HEK293 (cell line): ENCODE measurements around the gene SCUBE3.

Source experiments
- CTCF ChIA-PET: fragments of 350-600 bp; formaldehyde crosslinking; extraction: SDS; loops from one replicate; lab custom pipeline; 2021; ENCODE audit warnings: antibody characterized with exemption; lab: Yijun Ruan, JAX
- POLR2A ChIA-PET: fragments of 300-600 bp; formaldehyde crosslinking; extraction: SDS; loops from one replicate; lab custom pipeline; 2020; ENCODE audit warnings: antibody characterized with exemption, inconsistent platforms; lab: Yijun Ruan, JAX
- H3K27ac ChIP-seq: fragments of 200-500 bp; sonication (Bioruptor generic); 2 replicates; pipeline ENCODE4 v1.5.1; 2014; ENCODE audit warnings: low read depth, low read length, control low read depth, inconsistent platforms; ENCODE audit errors: extremely low read depth
- H3K36me3 ChIP-seq, 2 experiments: fragments of 200-500 bp in 1 of 2; sonication (Bioruptor generic) in 1 of 2; 1 replicate in 1 of 2; 2 replicates in 1 of 2; pipeline ENCODE4 v1.5.1; 2014 to 2017; ENCODE audit warnings: inconsistent platforms in 2 of 2, low read length in 2 of 2; ENCODE audit not compliant: control insufficient read depth in 2 of 2, insufficient read depth in 1 of 2
- H3K4me1 ChIP-seq: fragments of 200-500 bp; sonication (Bioruptor generic); 2 replicates; pipeline ENCODE4 v1.5.1; 2014; ENCODE audit warnings: mild to moderate bottlenecking, low read length, inconsistent platforms; ENCODE audit not compliant: control insufficient read depth, insufficient read depth
- H3K4me3 ChIP-seq: 2 replicates; pipeline ENCODE4 v1.5.1; 2011; ENCODE audit warnings: low read depth, mild to moderate bottlenecking, control low read depth, low read length, moderate library complexity
- H3K9me3 ChIP-seq: fragments of 200-500 bp; sonication (Bioruptor generic); 2 replicates; pipeline ENCODE4 v1.5.1; 2014; ENCODE audit warnings: low read depth, low read length, inconsistent platforms; ENCODE audit not compliant: control insufficient read depth, insufficient read depth
- FEZF1 ChIP-seq: fragments of 450-650 bp; formaldehyde crosslinking; IDR thresholded peaks from 2 replicates; pipeline ENCODE4 v1.5.1; 2016; ENCODE audit warnings: missing biosample characterization, missing genetic modification characterization
- GFI1B ChIP-seq: fragments of 450-650 bp; formaldehyde crosslinking; IDR thresholded peaks from 2 replicates; pipeline ENCODE4 v1.5.1; 2016; ENCODE audit warnings: missing biosample characterization, missing genetic modification characterization
- GLI4 ChIP-seq: fragments of 450-650 bp; formaldehyde crosslinking; IDR thresholded peaks from 2 replicates; pipeline ENCODE4 v1.5.1; 2016; ENCODE audit warnings: missing biosample characterization, missing genetic modification characterization
- HOXC10 ChIP-seq: sonication (generic); formaldehyde crosslinking; IDR thresholded peaks from 2 replicates; pipeline ENCODE4 v1.8.1; 2023; ENCODE audit warnings: mild to moderate bottlenecking, missing genetic modification reagents
- HOXD13 ChIP-seq: sonication (generic); formaldehyde crosslinking; IDR thresholded peaks from 2 replicates; pipeline ENCODE4 v1.8.0; 2022; ENCODE audit warnings: missing genetic modification reagents, borderline replicate concordance
- PRDM1 ChIP-seq: fragments of 450-650 bp; formaldehyde crosslinking; IDR thresholded peaks from 2 replicates; pipeline ENCODE4; 2016; ENCODE audit warnings: missing biosample characterization, missing genetic modification characterization
- PRDM10 ChIP-seq: fragments of 450-650 bp; formaldehyde crosslinking; IDR thresholded peaks from 2 replicates; pipeline ENCODE4 v1.5.1; 2016; ENCODE audit warnings: missing biosample characterization, missing genetic modification characterization
- ZBTB1 ChIP-seq: fragments of 450-650 bp; formaldehyde crosslinking; IDR thresholded peaks from 2 replicates; pipeline ENCODE4 v1.5.1; 2016; ENCODE audit warnings: missing biosample characterization, missing genetic modification characterization
- ZBTB21 ChIP-seq: fragments of 450-650 bp; formaldehyde crosslinking; IDR thresholded peaks from 2 replicates; pipeline ENCODE4 v1.5.1; 2017; ENCODE audit warnings: missing biosample characterization, missing genetic modification characterization
- ZFP37 ChIP-seq: fragments of 450-650 bp; formaldehyde crosslinking; IDR thresholded peaks from 2 replicates; pipeline ENCODE4 v1.5.1; 2016; ENCODE audit warnings: missing biosample characterization, missing genetic modification characterization
- ZNF155 ChIP-seq: fragments of 450-650 bp; formaldehyde crosslinking; IDR thresholded peaks from 2 replicates; pipeline ENCODE4 v1.5.1; 2016; ENCODE audit warnings: missing biosample characterization, missing genetic modification characterization
- ZNF2 ChIP-seq: fragments of 450-650 bp; formaldehyde crosslinking; IDR thresholded peaks from 2 replicates; pipeline ENCODE4 v1.5.1; 2016; ENCODE audit warnings: missing biosample characterization, missing genetic modification characterization
- ZNF292 ChIP-seq: fragments of 450-650 bp; formaldehyde crosslinking; IDR thresholded peaks from 2 replicates; pipeline ENCODE4 v1.5.1; 2016; ENCODE audit warnings: low read depth, missing biosample characterization, missing genetic modification characterization, borderline replicate concordance
- ZNF398 ChIP-seq: fragments of 450-650 bp; formaldehyde crosslinking; IDR thresholded peaks from 2 replicates; pipeline ENCODE4 v1.5.1; 2017; ENCODE audit warnings: missing biosample characterization, missing genetic modification characterization
- ZNF530 ChIP-seq: fragments of 450-650 bp; formaldehyde crosslinking; IDR thresholded peaks from 2 replicates; pipeline ENCODE4 v1.5.1; 2016; ENCODE audit warnings: low read depth, missing biosample characterization, missing genetic modification characterization
- ZNF585B ChIP-seq: fragments of 450-650 bp; formaldehyde crosslinking; IDR thresholded peaks from 2 replicates; pipeline ENCODE4 v1.5.1; 2016; ENCODE audit warnings: missing biosample characterization, missing genetic modification characterization
- ZNF623 ChIP-seq: fragments of 450-650 bp; formaldehyde crosslinking; IDR thresholded peaks from 2 replicates; pipeline ENCODE4 v1.5.1; 2016; ENCODE audit warnings: missing biosample characterization, missing genetic modification characterization
- ZNF626 ChIP-seq: fragments of 450-650 bp; sonication (Bioruptor Pico); formaldehyde crosslinking; IDR thresholded peaks from 2 replicates; pipeline ENCODE4 v1.5.1; 2018; ENCODE audit warnings: missing biosample characterization, missing genetic modification characterization, inconsistent platforms
- ZNF677 ChIP-seq: fragments of 450-650 bp; IDR thresholded peaks from 2 replicates; pipeline ENCODE4 v1.5.0; 2018; ENCODE audit warnings: missing biosample characterization, mild to moderate bottlenecking, missing genetic modification characterization, moderate library complexity
- ZNF692 ChIP-seq: fragments of 450-650 bp; formaldehyde crosslinking; IDR thresholded peaks from 2 replicates; pipeline ENCODE4 v1.5.1; 2016; ENCODE audit warnings: missing biosample characterization, missing genetic modification characterization
- ZNF785 ChIP-seq: fragments of 450-650 bp; formaldehyde crosslinking; IDR thresholded peaks from 2 replicates; pipeline ENCODE4 v1.5.1; 2016; ENCODE audit warnings: missing biosample characterization, missing genetic modification characterization
- ZNF843 ChIP-seq: fragments of 450-650 bp; formaldehyde crosslinking; IDR thresholded peaks from 2 replicates; pipeline ENCODE4 v1.5.1; 2016; ENCODE audit warnings: missing biosample characterization, missing genetic modification characterization
- ZSCAN18 ChIP-seq: fragments of 450-650 bp; formaldehyde crosslinking; IDR thresholded peaks from 2 replicates; pipeline ENCODE4 v1.5.1; 2016; ENCODE audit warnings: missing biosample characterization, missing genetic modification characterization
- TF ChIP-seq, protein P1 (sequence below): fragments of 450-650 bp; formaldehyde crosslinking; IDR thresholded peaks from 2 replicates; pipeline ENCODE4 v1.5.1; 2016; ENCODE audit warnings: missing biosample characterization, missing genetic modification characterization
- TF ChIP-seq, protein P2 (sequence below): fragments of 450-650 bp; formaldehyde crosslinking; IDR thresholded peaks from 2 replicates; pipeline ENCODE4 v1.5.1; 2017; ENCODE audit warnings: missing biosample characterization, missing genetic modification characterization

SCUBE3 gene

DNA sequence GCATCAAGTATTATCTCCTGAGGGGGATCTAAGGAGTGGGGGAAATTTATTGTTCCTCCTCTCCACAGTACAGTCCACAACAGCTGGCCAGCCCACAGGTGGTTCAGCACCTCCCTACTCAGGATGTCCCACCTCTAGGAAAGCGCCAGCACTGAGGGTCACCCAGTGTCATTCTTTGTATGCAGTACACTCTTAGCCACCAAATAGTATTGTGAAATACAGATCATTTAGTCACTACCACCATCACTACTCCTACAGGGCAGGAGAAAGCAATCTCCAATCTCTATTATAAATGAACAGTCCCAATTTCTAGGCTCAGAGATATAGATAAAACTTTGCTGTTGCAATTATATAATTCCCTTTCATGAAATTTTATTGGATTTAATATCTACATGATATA lies 39.5 kb downstream of the SCUBE3 start:
- TF ChIP-seq ZNF843, result no peak
- no peak for TF ChIP-seq ZBTB1 (tag by site-specific recombination)
- TF ChIP-seq, protein P1, sequence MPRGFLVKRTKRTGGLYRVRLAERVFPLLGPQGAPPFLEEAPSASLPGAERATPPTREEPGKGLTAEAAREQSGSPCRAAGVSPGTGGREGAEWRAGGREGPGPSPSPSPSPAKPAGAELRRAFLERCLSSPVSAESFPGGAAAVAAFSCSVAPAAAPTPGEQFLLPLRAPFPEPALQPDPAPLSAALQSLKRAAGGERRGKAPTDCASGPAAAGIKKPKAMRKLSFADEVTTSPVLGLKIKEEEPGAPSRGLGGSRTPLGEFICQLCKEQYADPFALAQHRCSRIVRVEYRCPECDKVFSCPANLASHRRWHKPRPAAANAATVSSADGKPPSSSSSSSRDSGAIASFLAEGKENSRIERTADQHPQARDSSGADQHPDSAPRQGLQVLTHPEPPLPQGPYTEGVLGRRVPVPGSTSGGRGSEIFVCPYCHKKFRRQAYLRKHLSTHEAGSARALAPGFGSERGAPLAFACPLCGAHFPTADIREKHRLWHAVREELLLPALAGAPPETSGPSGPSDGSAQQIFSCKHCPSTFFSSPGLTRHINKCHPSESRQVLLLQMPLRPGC (tag by site-specific recombination), result no peak
- TF ChIP-seq ZBTB21 (tag by site-specific recombination), result no peak
- TF ChIP-seq ZNF692 (tag by site-specific recombination), result no peak
- TF ChIP-seq ZNF626, result no peak
- no peak for TF ChIP-seq HOXC10
- TF ChIP-seq ZFP37, result no peak
- no peak for TF ChIP-seq FEZF1 (tag by site-specific recombination)
- TF ChIP-seq ZNF155, result no peak
- no peak for TF ChIP-seq HOXD13 (CRISPR knock-in tag)
- no peak for TF ChIP-seq ZNF585B (tag by site-specific recombination)
- no peak for TF ChIP-seq ZNF398 (tag by site-specific recombination)
- no peak for TF ChIP-seq ZNF530 (tag by site-specific recombination)
- TF ChIP-seq, protein P2, sequence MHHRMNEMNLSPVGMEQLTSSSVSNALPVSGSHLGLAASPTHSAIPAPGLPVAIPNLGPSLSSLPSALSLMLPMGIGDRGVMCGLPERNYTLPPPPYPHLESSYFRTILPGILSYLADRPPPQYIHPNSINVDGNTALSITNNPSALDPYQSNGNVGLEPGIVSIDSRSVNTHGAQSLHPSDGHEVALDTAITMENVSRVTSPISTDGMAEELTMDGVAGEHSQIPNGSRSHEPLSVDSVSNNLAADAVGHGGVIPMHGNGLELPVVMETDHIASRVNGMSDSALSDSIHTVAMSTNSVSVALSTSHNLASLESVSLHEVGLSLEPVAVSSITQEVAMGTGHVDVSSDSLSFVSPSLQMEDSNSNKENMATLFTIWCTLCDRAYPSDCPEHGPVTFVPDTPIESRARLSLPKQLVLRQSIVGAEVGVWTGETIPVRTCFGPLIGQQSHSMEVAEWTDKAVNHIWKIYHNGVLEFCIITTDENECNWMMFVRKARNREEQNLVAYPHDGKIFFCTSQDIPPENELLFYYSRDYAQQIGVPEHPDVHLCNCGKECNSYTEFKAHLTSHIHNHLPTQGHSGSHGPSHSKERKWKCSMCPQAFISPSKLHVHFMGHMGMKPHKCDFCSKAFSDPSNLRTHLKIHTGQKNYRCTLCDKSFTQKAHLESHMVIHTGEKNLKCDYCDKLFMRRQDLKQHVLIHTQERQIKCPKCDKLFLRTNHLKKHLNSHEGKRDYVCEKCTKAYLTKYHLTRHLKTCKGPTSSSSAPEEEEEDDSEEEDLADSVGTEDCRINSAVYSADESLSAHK, result no peak
- TF ChIP-seq ZNF292 (tag by site-specific recombination), result no peak
- no peak for TF ChIP-seq GLI4 (tag by site-specific recombination)
- TF ChIP-seq, all 188 proteins: peak for 0
- ChIA-PET CTCF (interaction anchor here (2.8 kb wide), 1 partner anchor 13 kb away, joined by 15 read pairs; no protein-coding TSS in a partner anchor), POLR2A (no interaction called here)
- H3K9me3 ChIP-seq, result no peaks in the 10 kb centered on the region
- H3K4me1 ChIP-seq, result no peaks in the 10 kb centered on the region
- no peak overlapping the region for H3K4me3 ChIP-seq
- no peaks in the 10 kb centered on the region for H3K36me3 ChIP-seq
- H3K27ac ChIP-seq, result no peak overlapping the region

- TF ChIP-seq PRDM10 (tag by site-specific recombination) (no peak), GFI1B (no peak), PRDM1 (tag by site-specific recombination) (no peak), ZSCAN18 (tag by site-specific recombination) (no peak), ZNF623 (tag by site-specific recombination) (no peak), ZNF2 (tag by site-specific recombination) (no peak), ZNF785 (no peak), ZNF677 (tag by site-specific recombination) (no peak)
These were observed 44.6 kb downstream of the SCUBE3 start for GRCh38 chr6:35258336-35258735.

More at GRCh38 chr6:35258336-35258735, 44.6 kb downstream of the SCUBE3 start:
- CTCF ChIA-PET, result interaction anchor here (0.7 to 5.7 kb wide), 5 partner anchors 11 to 241 kb away, joined by 3 to 64 read pairs (median 4); no protein-coding TSS in a partner anchor
- H3K4me1 ChIP-seq, result peaks cover 3% of the 10 kb centered on the region; the same call in 1 of the 2 replicates
- peak overlapping the region; percentile 57 for H3K27ac ChIP-seq
- H3K4me3 ChIP-seq, result peak overlapping the region; percentile 76
- H3K9me3 ChIP-seq, result no peaks in the 10 kb centered on the region
- POLR2A ChIA-PET, result interaction anchor here (0.7 to 2.1 kb wide), 12 partner anchors 8 to 192 kb away, joined by 3 to 24 read pairs (median 6); no protein-coding TSS in a partner anchor
- H3K36me3 ChIP-seq, result no peaks in the 10 kb centered on the region
